DND-41 (cell line): ENCODE measurements around the gene DBP.

Source experiments
- CTCF ChIP-seq: IDR thresholded peaks from 2 replicates; pipeline ENCODE4 v1.5.1; 2012; ENCODE audit warnings: borderline replicate concordance, low read length, moderate library complexity, mild to moderate bottlenecking; ENCODE audit not compliant: poor library complexity, severe bottlenecking; ENCODE audit errors: extremely low read depth
- EZH2 ChIP-seq: IDR thresholded peaks from 3 replicates; pipeline ENCODE4 v1.6.1; 2012; ENCODE audit warnings: borderline replicate concordance, low read depth, mild to moderate bottlenecking, moderate library complexity, low read length, inconsistent platforms; ENCODE audit not compliant: severe bottlenecking

- TF ChIP-seq CTCF, result no peak
- no peak for TF ChIP-seq EZH2
Observed at GRCh38 chr19:48628486-48629296, 8.5 kb downstream of the DBP start.
